ENCODE measurements around the gene DTD1. TPM values are rescaled to one million over a fixed set of nuclear protein-coding genes. Genes with fewer than 3 reads are reported as not detected.

The DTD1 gene
- total RNA-seq, 1 donor from 2014 or later, result 38.1 TPM

DNA sequence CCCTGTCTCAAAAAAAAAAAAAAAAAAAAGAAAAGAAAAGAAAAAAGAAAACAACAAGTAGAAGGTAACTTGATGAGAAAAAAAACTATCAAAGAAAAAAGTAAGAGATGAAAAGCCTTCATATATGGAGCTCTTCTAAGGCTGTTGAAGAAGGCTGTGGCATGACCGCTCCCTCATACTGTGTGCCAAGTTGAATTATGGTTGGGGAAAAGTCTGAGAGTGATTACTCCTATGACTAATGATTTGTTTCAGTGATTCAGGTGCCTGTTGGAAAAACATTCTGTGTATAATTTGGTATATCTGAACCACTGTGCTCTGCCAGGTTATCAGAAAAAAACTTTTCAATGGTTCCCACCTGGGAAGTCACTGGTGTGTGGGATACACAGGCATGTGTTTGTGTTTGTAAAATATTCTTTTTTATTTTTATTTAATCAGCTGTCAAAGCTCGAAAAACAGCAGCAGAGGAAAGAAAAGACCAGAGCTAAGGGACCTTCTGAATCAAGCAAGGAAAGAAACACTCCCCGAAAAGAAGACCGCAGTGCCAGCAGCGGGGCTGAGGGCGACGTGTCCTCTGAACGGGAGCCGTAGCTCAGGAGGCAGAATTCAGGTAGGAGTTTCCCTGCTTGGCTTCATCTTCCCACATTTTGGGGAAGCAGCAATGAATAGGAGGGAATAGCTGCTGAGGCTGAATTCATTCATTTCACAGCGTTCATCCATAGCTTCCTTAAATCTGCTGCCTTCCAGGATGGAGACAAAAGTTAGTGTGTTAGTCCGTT lies 156.0 kb downstream of the DTD1 start:
- Histone ChIP-seq H3K4me3 (ENCODE audit: insufficient read depth, low read depth, low read length) (no peak overlapping the region), H3K79me2 (ENCODE audit: insufficient read depth, low read length) (no peaks in the 10 kb centered on the region), H3K27me3 (ENCODE audit: insufficient read depth, low read length) (no peaks in the 10 kb centered on the region), H3K27ac (ENCODE audit: low read depth, low read length) (no peak overlapping the region), H3K36me3 (ENCODE audit: insufficient read depth, low read length) (peaks cover 2% of the 10 kb centered on the region), H2AFZ (ENCODE audit: low read depth, low read length) (no peak overlapping the region), H3K4me2 (ENCODE audit: low read length) (no peak overlapping the region), H3K9me3 (ENCODE audit: insufficient read depth, low read depth, low read length) (no peaks in the 10 kb centered on the region), H4K20me1 (ENCODE audit: insufficient read depth, low read length) (no peaks in the 10 kb centered on the region), H3K9ac (ENCODE audit: low read length) (no peak overlapping the region), H3K4me1 (ENCODE audit: insufficient read depth, low read length) (peaks cover 11% of the 10 kb centered on the region)
- Mint-ChIP-seq H3K4me3 (ENCODE audit: unreplicated experiment) (no peak overlapping the region), H3K36me3 (ENCODE audit: low read depth, unreplicated experiment) (peaks cover 6% of the 10 kb centered on the region), H3K4me1 (ENCODE audit: low read depth, unreplicated experiment) (peaks cover 7% of the 10 kb centered on the region), H3K9me3 (ENCODE audit: unreplicated experiment) (no peaks in the 10 kb centered on the region), H3K27me3 (ENCODE audit: low read depth, unreplicated experiment) (no peaks in the 10 kb centered on the region), H3K27ac (ENCODE audit: unreplicated experiment) (no peak overlapping the region)
- DNase-seq (ENCODE audit: low read depth), result no peak
- TF ChIP-seq, protein P1, sequence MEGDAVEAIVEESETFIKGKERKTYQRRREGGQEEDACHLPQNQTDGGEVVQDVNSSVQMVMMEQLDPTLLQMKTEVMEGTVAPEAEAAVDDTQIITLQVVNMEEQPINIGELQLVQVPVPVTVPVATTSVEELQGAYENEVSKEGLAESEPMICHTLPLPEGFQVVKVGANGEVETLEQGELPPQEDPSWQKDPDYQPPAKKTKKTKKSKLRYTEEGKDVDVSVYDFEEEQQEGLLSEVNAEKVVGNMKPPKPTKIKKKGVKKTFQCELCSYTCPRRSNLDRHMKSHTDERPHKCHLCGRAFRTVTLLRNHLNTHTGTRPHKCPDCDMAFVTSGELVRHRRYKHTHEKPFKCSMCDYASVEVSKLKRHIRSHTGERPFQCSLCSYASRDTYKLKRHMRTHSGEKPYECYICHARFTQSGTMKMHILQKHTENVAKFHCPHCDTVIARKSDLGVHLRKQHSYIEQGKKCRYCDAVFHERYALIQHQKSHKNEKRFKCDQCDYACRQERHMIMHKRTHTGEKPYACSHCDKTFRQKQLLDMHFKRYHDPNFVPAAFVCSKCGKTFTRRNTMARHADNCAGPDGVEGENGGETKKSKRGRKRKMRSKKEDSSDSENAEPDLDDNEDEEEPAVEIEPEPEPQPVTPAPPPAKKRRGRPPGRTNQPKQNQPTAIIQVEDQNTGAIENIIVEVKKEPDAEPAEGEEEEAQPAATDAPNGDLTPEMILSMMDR (IDR thresholded peaks at IDR 0.05; ENCODE audit: insufficient read depth, low read depth, low read length), result no peak
- no peak for TF ChIP-seq EZH2 (IDR thresholded peaks at IDR 0.05; ENCODE audit: insufficient read depth, low read length)
- FAIRE-seq, result no peak

DNA sequence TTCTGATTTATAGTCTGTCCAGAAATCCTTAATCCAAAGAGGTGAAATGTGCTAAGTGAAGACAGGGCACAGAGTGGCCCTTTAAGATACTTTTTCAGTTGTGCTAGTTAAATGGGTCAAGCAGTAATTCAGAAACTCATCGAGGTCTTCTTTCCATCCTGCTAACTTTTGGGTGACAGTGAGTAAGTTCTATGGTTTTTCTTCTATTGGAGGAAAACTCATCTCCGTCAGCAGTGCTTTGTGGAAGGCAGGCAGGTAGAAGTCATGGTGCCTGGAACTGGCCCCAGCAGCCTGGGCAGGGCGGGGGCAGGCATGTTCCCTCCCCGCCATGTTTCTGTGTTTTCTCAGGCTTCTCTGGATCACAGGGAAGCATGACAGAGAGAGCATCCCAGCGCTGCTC lies 159.2 kb downstream of the DTD1 start:
- no peaks in the 10 kb centered on the region for H3K27me3 ChIP-seq (ENCODE audit: insufficient read depth, low read length)
- H3K27ac ChIP-seq (ENCODE audit: low read depth, low read length), result no peak overlapping the region
- no peak for FAIRE-seq
- no peak for TF ChIP-seq EZH2 (IDR thresholded peaks at IDR 0.05; ENCODE audit: insufficient read depth, low read length)
- TF ChIP-seq, protein P1 (IDR thresholded peaks at IDR 0.05; ENCODE audit: insufficient read depth, low read depth, low read length), result no peak
- no peak for DNase-seq (ENCODE audit: low read depth)
- H3K4me1 Mint-ChIP-seq (ENCODE audit: low read depth, unreplicated experiment), result peaks cover 7% of the 10 kb centered on the region
- H3K9me3 ChIP-seq (ENCODE audit: insufficient read depth, low read depth, low read length), result no peaks in the 10 kb centered on the region
- no peaks in the 10 kb centered on the region for H4K20me1 ChIP-seq (ENCODE audit: insufficient read depth, low read length)
- H3K27me3 Mint-ChIP-seq (ENCODE audit: low read depth, unreplicated experiment), result no peaks in the 10 kb centered on the region
- H3K4me2 ChIP-seq (ENCODE audit: low read length), result no peak overlapping the region
- peaks cover 2% of the 10 kb centered on the region for H3K36me3 ChIP-seq (ENCODE audit: insufficient read depth, low read length)
- no peak overlapping the region for H3K27ac Mint-ChIP-seq (ENCODE audit: unreplicated experiment)
- no peak overlapping the region for H2AFZ ChIP-seq (ENCODE audit: low read depth, low read length)
- H3K9me3 Mint-ChIP-seq (ENCODE audit: unreplicated experiment), result no peaks in the 10 kb centered on the region
- no peak overlapping the region for H3K9ac ChIP-seq (ENCODE audit: low read length)
- H3K4me3 Mint-ChIP-seq (ENCODE audit: unreplicated experiment), result no peak overlapping the region
- no peaks in the 10 kb centered on the region for H3K4me1 ChIP-seq (ENCODE audit: insufficient read depth, low read length)
- H3K79me2 ChIP-seq (ENCODE audit: insufficient read depth, low read length), result no peaks in the 10 kb centered on the region
- no peak overlapping the region for H3K4me3 ChIP-seq (ENCODE audit: insufficient read depth, low read depth, low read length)
- H3K36me3 Mint-ChIP-seq (ENCODE audit: low read depth, unreplicated experiment), result peaks cover 6% of the 10 kb centered on the region

DNA sequence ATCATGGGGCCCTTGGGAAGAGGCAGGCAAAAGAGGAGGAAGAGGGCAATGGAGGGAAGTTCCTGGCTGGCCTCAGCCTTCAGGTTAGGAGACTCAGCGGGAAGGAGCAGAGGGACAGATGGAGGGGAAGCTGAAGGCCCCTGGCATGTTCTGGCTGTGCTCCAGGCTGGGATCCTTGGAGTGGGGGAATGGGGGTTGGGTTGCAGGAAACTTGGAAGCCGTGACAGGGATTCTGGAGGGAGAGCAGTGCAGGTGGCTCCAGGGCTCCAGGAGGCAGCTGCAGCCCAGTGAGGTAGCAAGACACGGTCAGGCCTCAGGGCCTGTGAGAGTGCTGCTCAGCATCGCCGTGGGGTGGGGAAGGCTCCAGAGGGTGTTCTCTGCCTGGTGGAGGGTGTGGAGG lies 161.1 kb downstream of the DTD1 start:
- H3K4me2 ChIP-seq (ENCODE audit: low read length), result no peak overlapping the region
- no peak overlapping the region for H3K4me3 ChIP-seq (ENCODE audit: insufficient read depth, low read depth, low read length)
- H4K20me1 ChIP-seq (ENCODE audit: insufficient read depth, low read length), result no peaks in the 10 kb centered on the region
- Mint-ChIP-seq H3K27ac (ENCODE audit: unreplicated experiment) (no peak overlapping the region), H3K4me3 (ENCODE audit: unreplicated experiment) (no peak overlapping the region), H3K27me3 (ENCODE audit: low read depth, unreplicated experiment) (no peaks in the 10 kb centered on the region), H3K9me3 (ENCODE audit: unreplicated experiment) (no peaks in the 10 kb centered on the region), H3K4me1 (ENCODE audit: low read depth, unreplicated experiment) (peaks cover 3% of the 10 kb centered on the region), H3K36me3 (ENCODE audit: low read depth, unreplicated experiment) (peaks cover 6% of the 10 kb centered on the region)
- DNase-seq (ENCODE audit: low read depth) (no peak), FAIRE-seq (no peak)
- H3K9me3 ChIP-seq (ENCODE audit: insufficient read depth, low read depth, low read length), result no peaks in the 10 kb centered on the region
- no peak overlapping the region for H2AFZ ChIP-seq (ENCODE audit: low read depth, low read length)
- H3K9ac ChIP-seq (ENCODE audit: low read length), result no peak overlapping the region
- H3K79me2 ChIP-seq (ENCODE audit: insufficient read depth, low read length), result no peaks in the 10 kb centered on the region
- H3K27me3 ChIP-seq (ENCODE audit: insufficient read depth, low read length), result no peaks in the 10 kb centered on the region
- H3K4me1 ChIP-seq (ENCODE audit: insufficient read depth, low read length), result no peaks in the 10 kb centered on the region
- H3K36me3 ChIP-seq (ENCODE audit: insufficient read depth, low read length), result peaks cover 2% of the 10 kb centered on the region
- TF ChIP-seq EZH2 (IDR thresholded peaks at IDR 0.05; ENCODE audit: insufficient read depth, low read length), result no peak
- TF ChIP-seq, protein P1 (IDR thresholded peaks at IDR 0.05; ENCODE audit: insufficient read depth, low read depth, low read length), result no peak
- no peak overlapping the region for H3K27ac ChIP-seq (ENCODE audit: low read depth, low read length)

Measured in astrocyte (in vitro differentiated cells and primary cell).